HEK293 (cell line): ENCODE results near the gene ZNF646.

Source experiments
- IKZF3 ChIP-seq: fragments of 450-650 bp; IDR thresholded peaks from 2 replicates; pipeline ENCODE4 v1.5.0; 2018; ENCODE audit warnings: missing biosample characterization, mild to moderate bottlenecking, missing genetic modification characterization, moderate library complexity
- INSM2 ChIP-seq: fragments of 450-650 bp; formaldehyde crosslinking; IDR thresholded peaks from 2 replicates; pipeline ENCODE4 v1.5.1; 2016; ENCODE audit warnings: missing biosample characterization, missing genetic modification characterization
- PRDM1 ChIP-seq: fragments of 450-650 bp; formaldehyde crosslinking; IDR thresholded peaks from 2 replicates; pipeline ENCODE4; 2016; ENCODE audit warnings: missing biosample characterization, missing genetic modification characterization
- PRDM10 ChIP-seq: fragments of 450-650 bp; formaldehyde crosslinking; IDR thresholded peaks from 2 replicates; pipeline ENCODE4 v1.5.1; 2016; ENCODE audit warnings: missing biosample characterization, missing genetic modification characterization
- SCRT1 ChIP-seq: fragments of 450-650 bp; formaldehyde crosslinking; IDR thresholded peaks from 2 replicates; pipeline ENCODE4 v1.5.1; 2016; ENCODE audit warnings: missing biosample characterization, missing genetic modification characterization, borderline replicate concordance
- ZBTB20 ChIP-seq: fragments of 450-650 bp; formaldehyde crosslinking; IDR thresholded peaks from 2 replicates; pipeline ENCODE4 v1.5.1; 2016; ENCODE audit warnings: missing biosample characterization, missing genetic modification characterization
- ZBTB7A ChIP-seq: fragments of 450-650 bp; formaldehyde crosslinking; IDR thresholded peaks from 2 replicates; pipeline ENCODE4 v1.5.1; 2016; ENCODE audit warnings: low read depth, missing biosample characterization, missing genetic modification characterization
- ZNF10 ChIP-seq: fragments of 450-650 bp; formaldehyde crosslinking; IDR thresholded peaks from 2 replicates; pipeline ENCODE4 v1.5.1; 2017; ENCODE audit warnings: missing biosample characterization, missing genetic modification characterization
- ZNF146 ChIP-seq: fragments of 450-650 bp; formaldehyde crosslinking; IDR thresholded peaks from 2 replicates; pipeline ENCODE4 v1.5.1; 2016; ENCODE audit warnings: missing biosample characterization, missing genetic modification characterization
- ZNF169 ChIP-seq: fragments of 450-650 bp; formaldehyde crosslinking; IDR thresholded peaks from 2 replicates; pipeline ENCODE4 v1.5.1; 2016; ENCODE audit warnings: missing biosample characterization, missing genetic modification characterization
- ZNF354C ChIP-seq: fragments of 450-650 bp; formaldehyde crosslinking; IDR thresholded peaks from 2 replicates; pipeline ENCODE4 v1.5.1; 2016; ENCODE audit warnings: missing biosample characterization, missing genetic modification characterization, low read depth, borderline replicate concordance
- ZNF391 ChIP-seq: fragments of 450-650 bp; formaldehyde crosslinking; IDR thresholded peaks from 2 replicates; pipeline ENCODE4 v1.5.1; 2016; ENCODE audit warnings: low read depth, missing biosample characterization, missing genetic modification characterization, borderline replicate concordance
- ZNF48 ChIP-seq: fragments of 450-650 bp; formaldehyde crosslinking; IDR thresholded peaks from 2 replicates; pipeline ENCODE4 v1.5.1; 2016; ENCODE audit warnings: missing biosample characterization, missing genetic modification characterization
- ZNF521 ChIP-seq: fragments of 450-650 bp; formaldehyde crosslinking; IDR thresholded peaks from 2 replicates; pipeline ENCODE4 v1.5.1; 2017; ENCODE audit warnings: missing biosample characterization, mild to moderate bottlenecking, missing genetic modification characterization
- ZNF544 ChIP-seq: fragments of 450-650 bp; formaldehyde crosslinking; IDR thresholded peaks from 2 replicates; pipeline ENCODE4 v1.5.0; 2017; ENCODE audit warnings: missing biosample characterization, missing genetic modification characterization
- ZNF596 ChIP-seq: fragments of 450-650 bp; IDR thresholded peaks from 2 replicates; pipeline ENCODE4 v1.5.0; 2018; ENCODE audit warnings: missing biosample characterization, mild to moderate bottlenecking, missing genetic modification characterization, moderate library complexity
- ZNF645 ChIP-seq: fragments of 450-650 bp; formaldehyde crosslinking; IDR thresholded peaks from 2 replicates; pipeline ENCODE4; 2016; ENCODE audit warnings: missing biosample characterization, missing genetic modification characterization
- ZNF654 ChIP-seq: fragments of 450-650 bp; formaldehyde crosslinking; IDR thresholded peaks from 2 replicates; pipeline ENCODE4 v1.5.1; 2016; ENCODE audit warnings: low read depth, missing biosample characterization, missing genetic modification characterization
- ZNF701 ChIP-seq: fragments of 450-650 bp; formaldehyde crosslinking; IDR thresholded peaks from 2 replicates; pipeline ENCODE4 v1.5.1; 2016; ENCODE audit warnings: missing biosample characterization, missing genetic modification characterization
- ZNF768 ChIP-seq: fragments of 450-650 bp; formaldehyde crosslinking; IDR thresholded peaks from 2 replicates; pipeline ENCODE4 v1.5.1; 2018; ENCODE audit warnings: missing biosample characterization, mild to moderate bottlenecking, missing genetic modification characterization
- ZSCAN4 ChIP-seq: fragments of 450-650 bp; formaldehyde crosslinking; IDR thresholded peaks from 2 replicates; pipeline ENCODE4 v1.5.1; 2017; ENCODE audit warnings: missing biosample characterization, missing genetic modification characterization
- TF ChIP-seq, protein P1 (sequence below): fragments of 450-650 bp; formaldehyde crosslinking; IDR thresholded peaks from 2 replicates; pipeline ENCODE4 v1.5.1; 2016; ENCODE audit warnings: missing biosample characterization, missing genetic modification characterization
- TF ChIP-seq, protein P2 (sequence below): fragments of 450-650 bp; IDR thresholded peaks from 2 replicates; pipeline ENCODE4 v1.5.1; 2018; ENCODE audit warnings: missing biosample characterization, mild to moderate bottlenecking, missing genetic modification characterization
- TF ChIP-seq, protein P3 (sequence below): fragments of 450-650 bp; formaldehyde crosslinking; IDR thresholded peaks from 2 replicates; pipeline ENCODE4 v1.5.1; 2016; ENCODE audit warnings: missing biosample characterization, missing genetic modification characterization
- TF ChIP-seq, protein P4 (sequence below): sonication (generic); formaldehyde crosslinking; IDR thresholded peaks from 2 replicates; pipeline ENCODE4 v1.8.1; 2022; ENCODE audit warnings: mild to moderate bottlenecking, moderate library complexity, missing genetic modification reagents

Gene ZNF646

GRCh38 chr16:31033709-31034492 lies 40.3 kb upstream of the ZNF646 start (continued):
- peak; percentile 78; the same call in 1 of the 2 replicates for TF ChIP-seq ZNF645
- TF ChIP-seq, protein P1, sequence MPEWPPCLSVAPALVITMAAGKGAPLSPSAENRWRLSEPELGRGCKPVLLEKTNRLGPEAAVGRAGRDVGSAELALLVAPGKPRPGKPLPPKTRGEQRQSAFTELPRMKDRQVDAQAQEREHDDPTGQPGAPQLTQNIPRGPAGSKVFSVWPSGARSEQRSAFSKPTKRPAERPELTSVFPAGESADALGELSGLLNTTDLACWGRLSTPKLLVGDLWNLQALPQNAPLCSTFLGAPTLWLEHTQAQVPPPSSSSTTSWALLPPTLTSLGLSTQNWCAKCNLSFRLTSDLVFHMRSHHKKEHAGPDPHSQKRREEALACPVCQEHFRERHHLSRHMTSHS (tag by site-specific recombination): no peak
- peak; percentile 84 for TF ChIP-seq IKZF3 (tag by site-specific recombination)
- peak; percentile 68 for TF ChIP-seq PRDM10 (tag by site-specific recombination)
- no peak for TF ChIP-seq ZSCAN4 (tag by site-specific recombination)
- peak; percentile 81 for TF ChIP-seq ZBTB7A (tag by site-specific recombination)
- no peak for TF ChIP-seq ZNF146 (tag by site-specific recombination)
- no peak for TF ChIP-seq SCRT1 (tag by site-specific recombination)
- TF ChIP-seq INSM2: peak; percentile 20; the same call in 1 of the 2 replicates
- TF ChIP-seq ZNF48 (tag by site-specific recombination): no peak
- no peak for TF ChIP-seq ZNF354C
- no peak for TF ChIP-seq ZNF596 (tag by site-specific recombination)
- TF ChIP-seq ZBTB20 (tag by site-specific recombination): peak; percentile 73; the same call in 1 of the 2 replicates
- TF ChIP-seq ZNF654: no peak
- TF ChIP-seq ZNF10 (tag by site-specific recombination): no peak; the same call in 1 of the 2 replicates
- TF ChIP-seq ZNF391 (tag by site-specific recombination): peak; percentile 64; the same call in 1 of the 2 replicates
- TF ChIP-seq, protein P2, sequence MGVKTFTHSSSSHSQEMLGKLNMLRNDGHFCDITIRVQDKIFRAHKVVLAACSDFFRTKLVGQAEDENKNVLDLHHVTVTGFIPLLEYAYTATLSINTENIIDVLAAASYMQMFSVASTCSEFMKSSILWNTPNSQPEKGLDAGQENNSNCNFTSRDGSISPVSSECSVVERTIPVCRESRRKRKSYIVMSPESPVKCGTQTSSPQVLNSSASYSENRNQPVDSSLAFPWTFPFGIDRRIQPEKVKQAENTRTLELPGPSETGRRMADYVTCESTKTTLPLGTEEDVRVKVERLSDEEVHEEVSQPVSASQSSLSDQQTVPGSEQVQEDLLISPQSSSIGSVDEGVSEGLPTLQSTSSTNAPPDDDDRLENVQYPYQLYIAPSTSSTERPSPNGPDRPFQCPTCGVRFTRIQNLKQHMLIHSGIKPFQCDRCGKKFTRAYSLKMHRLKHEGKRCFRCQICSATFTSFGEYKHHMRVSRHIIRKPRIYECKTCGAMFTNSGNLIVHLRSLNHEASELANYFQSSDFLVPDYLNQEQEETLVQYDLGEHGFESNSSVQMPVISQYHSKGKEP: no peak
- TF ChIP-seq ZNF521 (tag by site-specific recombination): no peak
- TF ChIP-seq, protein P3, sequence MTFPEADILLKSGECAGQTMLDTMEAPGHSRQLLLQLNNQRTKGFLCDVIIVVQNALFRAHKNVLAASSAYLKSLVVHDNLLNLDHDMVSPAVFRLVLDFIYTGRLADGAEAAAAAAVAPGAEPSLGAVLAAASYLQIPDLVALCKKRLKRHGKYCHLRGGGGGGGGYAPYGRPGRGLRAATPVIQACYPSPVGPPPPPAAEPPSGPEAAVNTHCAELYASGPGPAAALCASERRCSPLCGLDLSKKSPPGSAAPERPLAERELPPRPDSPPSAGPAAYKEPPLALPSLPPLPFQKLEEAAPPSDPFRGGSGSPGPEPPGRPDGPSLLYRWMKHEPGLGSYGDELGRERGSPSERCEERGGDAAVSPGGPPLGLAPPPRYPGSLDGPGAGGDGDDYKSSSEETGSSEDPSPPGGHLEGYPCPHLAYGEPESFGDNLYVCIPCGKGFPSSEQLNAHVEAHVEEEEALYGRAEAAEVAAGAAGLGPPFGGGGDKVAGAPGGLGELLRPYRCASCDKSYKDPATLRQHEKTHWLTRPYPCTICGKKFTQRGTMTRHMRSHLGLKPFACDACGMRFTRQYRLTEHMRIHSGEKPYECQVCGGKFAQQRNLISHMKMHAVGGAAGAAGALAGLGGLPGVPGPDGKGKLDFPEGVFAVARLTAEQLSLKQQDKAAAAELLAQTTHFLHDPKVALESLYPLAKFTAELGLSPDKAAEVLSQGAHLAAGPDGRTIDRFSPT (tag by site-specific recombination): peak; percentile 50; the same call in 1 of the 2 replicates
- no peak for TF ChIP-seq ZNF544 (tag by site-specific recombination)
- peak; percentile 70 for TF ChIP-seq PRDM1 (tag by site-specific recombination)
- TF ChIP-seq ZNF701: no peak
- TF ChIP-seq, protein P4, sequence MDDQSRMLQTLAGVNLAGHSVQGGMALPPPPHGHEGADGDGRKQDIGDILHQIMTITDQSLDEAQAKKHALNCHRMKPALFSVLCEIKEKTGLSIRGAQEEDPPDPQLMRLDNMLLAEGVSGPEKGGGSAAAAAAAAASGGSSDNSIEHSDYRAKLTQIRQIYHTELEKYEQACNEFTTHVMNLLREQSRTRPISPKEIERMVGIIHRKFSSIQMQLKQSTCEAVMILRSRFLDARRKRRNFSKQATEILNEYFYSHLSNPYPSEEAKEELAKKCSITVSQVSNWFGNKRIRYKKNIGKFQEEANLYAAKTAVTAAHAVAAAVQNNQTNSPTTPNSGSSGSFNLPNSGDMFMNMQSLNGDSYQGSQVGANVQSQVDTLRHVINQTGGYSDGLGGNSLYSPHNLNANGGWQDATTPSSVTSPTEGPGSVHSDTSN (CRISPR knock-in tag): no peak
- TF ChIP-seq ZNF768: no peak
- TF ChIP-seq ZNF169 (tag by site-specific recombination): no peak
